ENCODE results near the gene TTC21A. TPM values are rescaled to one million over a fixed set of nuclear protein-coding genes. Genes with fewer than 3 reads are reported as not detected.

TTC21A gene
- total RNA-seq, 2 experiments from 2014 or later = 0.69 to 0.79 TPM

DNA sequence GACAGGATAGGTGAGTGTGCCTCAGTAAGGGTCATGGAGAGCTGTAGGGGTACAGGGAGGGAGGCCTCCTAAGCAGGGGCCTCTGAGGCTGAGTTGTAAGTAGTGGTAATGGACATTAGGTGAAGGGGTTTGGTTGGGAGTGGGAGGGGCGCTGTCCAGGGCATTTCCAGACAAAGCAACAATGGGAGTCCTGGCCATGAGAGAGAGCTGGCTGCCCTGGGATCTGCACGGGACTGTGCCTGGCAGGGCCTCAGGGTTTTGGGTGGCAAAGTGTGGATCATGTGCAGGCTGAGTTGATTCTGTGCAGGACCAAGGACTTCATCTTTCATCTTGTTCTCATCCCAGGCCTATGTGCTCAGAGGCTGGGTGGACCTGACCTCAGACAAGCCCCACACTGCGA lies 4.6 kb downstream of the TTC21A start:
- peaks cover 14% of the 10 kb centered on the region for H3K4me1 Mint-ChIP-seq (ENCODE audit: low read depth)
- H3K27me3 Mint-ChIP-seq = no peaks in the 10 kb centered on the region
- intact Hi-C loops (cut with micrococcal nuclease) = no loop called here
- H3K4me3 Mint-ChIP-seq = no peak overlapping the region
- ATAC-seq (no peak), DNase-seq (no peak)
- H3K27ac Mint-ChIP-seq = no peak overlapping the region
- ChIA-PET POLR2A (interaction anchor here (1.0 to 1.1 kb wide), 2 partner anchors 35 to 38 kb away, joined by 3 read pairs; no protein-coding TSS in a partner anchor), CTCF (no interaction called here)
- H3K9me3 Mint-ChIP-seq = no peaks in the 10 kb centered on the region
- TF ChIP-seq, protein P1, sequence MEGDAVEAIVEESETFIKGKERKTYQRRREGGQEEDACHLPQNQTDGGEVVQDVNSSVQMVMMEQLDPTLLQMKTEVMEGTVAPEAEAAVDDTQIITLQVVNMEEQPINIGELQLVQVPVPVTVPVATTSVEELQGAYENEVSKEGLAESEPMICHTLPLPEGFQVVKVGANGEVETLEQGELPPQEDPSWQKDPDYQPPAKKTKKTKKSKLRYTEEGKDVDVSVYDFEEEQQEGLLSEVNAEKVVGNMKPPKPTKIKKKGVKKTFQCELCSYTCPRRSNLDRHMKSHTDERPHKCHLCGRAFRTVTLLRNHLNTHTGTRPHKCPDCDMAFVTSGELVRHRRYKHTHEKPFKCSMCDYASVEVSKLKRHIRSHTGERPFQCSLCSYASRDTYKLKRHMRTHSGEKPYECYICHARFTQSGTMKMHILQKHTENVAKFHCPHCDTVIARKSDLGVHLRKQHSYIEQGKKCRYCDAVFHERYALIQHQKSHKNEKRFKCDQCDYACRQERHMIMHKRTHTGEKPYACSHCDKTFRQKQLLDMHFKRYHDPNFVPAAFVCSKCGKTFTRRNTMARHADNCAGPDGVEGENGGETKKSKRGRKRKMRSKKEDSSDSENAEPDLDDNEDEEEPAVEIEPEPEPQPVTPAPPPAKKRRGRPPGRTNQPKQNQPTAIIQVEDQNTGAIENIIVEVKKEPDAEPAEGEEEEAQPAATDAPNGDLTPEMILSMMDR (IDR thresholded peaks at IDR 0.05) = no peak
- H3K36me3 Mint-ChIP-seq (ENCODE audit: low read depth) = no peaks in the 10 kb centered on the region

DNA sequence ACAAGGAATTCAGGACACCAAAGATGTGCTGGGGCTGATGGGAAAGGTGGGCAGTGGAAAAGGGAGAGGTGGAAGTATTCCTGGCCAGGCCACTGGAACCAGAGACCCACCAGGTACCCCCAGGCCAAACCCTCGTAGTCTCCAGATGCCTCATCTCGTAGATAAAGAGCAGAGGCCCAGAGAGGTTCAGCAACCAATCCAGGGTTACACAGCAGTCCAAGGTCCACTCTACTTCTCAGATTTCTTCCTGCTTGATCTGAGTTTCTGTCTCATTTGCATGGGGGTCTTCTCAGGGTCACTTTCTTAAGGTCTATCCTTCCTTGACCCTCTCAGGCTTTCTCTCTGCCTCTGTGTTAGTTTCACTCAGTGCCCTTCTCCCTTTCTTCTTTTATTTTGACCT lies 5.1 kb downstream of the TTC21A start:
- TF ChIP-seq, protein P1 (IDR thresholded peaks at IDR 0.05) = no peak
- intact Hi-C loops (cut with micrococcal nuclease) = no loop called here
- DNase-seq = no peak
- POLR2A ChIA-PET = no interaction called here
- H3K4me3 Mint-ChIP-seq = no peak overlapping the region
- CTCF ChIA-PET = no interaction called here
- peaks cover 14% of the 10 kb centered on the region for H3K4me1 Mint-ChIP-seq (ENCODE audit: low read depth)
- H3K9me3 Mint-ChIP-seq = no peaks in the 10 kb centered on the region
- H3K36me3 Mint-ChIP-seq (ENCODE audit: low read depth) = no peaks in the 10 kb centered on the region
- no peak for ATAC-seq
- no peak overlapping the region for H3K27ac Mint-ChIP-seq
- no peaks in the 10 kb centered on the region for H3K27me3 Mint-ChIP-seq

DNA sequence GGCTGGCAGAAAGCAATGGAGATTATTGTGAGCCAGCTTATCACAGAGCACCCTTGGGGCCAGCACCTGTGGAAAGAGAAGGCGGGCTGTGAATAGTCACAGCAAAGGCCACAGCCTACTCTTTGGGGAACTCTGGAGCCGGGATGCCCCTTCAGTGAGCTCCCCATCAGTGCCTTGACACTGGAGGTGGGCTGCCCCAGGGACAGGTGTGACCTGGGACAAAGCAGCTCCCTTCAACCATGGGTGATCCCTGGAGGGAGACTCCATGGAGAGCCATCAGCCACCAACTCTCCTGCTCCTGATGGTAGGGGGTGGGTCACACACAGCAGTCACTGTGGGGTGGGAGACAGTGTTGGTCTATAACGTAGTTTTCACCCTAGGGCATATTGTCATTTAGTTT lies 5.8 kb downstream of the TTC21A start:
- Mint-ChIP-seq H3K27me3 (no peaks in the 10 kb centered on the region), H3K36me3 (ENCODE audit: low read depth) (no peaks in the 10 kb centered on the region), H3K9me3 (no peaks in the 10 kb centered on the region), H3K4me3 (no peak overlapping the region), H3K27ac (no peak overlapping the region), H3K4me1 (ENCODE audit: low read depth) (peaks cover 7% of the 10 kb centered on the region)
- ATAC-seq = no peak
- intact Hi-C loops (cut with micrococcal nuclease) = no loop called here
- no peak for DNase-seq
- POLR2A ChIA-PET = no interaction called here
- CTCF ChIA-PET = interaction anchor here (1.0 kb wide), 1 partner anchor 175 kb away, joined by 5 read pairs; no protein-coding TSS in a partner anchor
- TF ChIP-seq, protein P1 (IDR thresholded peaks at IDR 0.05) = no peak

DNA sequence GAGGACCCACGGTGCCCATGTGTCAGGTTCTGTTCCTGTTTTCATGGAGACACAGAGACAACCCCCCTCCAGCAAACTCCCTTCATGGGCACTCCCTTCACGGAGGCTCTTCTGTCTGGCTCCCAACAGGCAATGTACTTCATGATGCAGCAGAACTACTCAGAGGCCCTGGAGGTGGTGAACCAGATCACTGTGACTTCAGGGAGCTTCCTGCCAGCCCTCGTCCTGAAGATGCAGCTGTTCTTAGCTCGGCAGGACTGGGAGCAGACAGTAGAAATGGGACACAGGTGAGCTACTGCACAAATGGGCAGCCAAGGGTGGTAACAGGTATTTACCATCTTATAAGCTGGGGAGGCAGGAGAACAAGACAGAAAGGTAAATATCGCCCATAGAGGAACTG lies 7.0 kb downstream of the TTC21A start:
- intact Hi-C loops (cut with micrococcal nuclease) = no loop called here
- no peaks in the 10 kb centered on the region for H3K36me3 Mint-ChIP-seq (ENCODE audit: low read depth)
- no peak overlapping the region for H3K4me3 Mint-ChIP-seq
- ChIA-PET CTCF (interaction anchor here (1.3 kb wide), 2 partner anchors 76 to 174 kb away, joined by 3 read pairs; no protein-coding TSS in a partner anchor), POLR2A (no interaction called here)
- no peaks in the 10 kb centered on the region for H3K27me3 Mint-ChIP-seq
- no peaks in the 10 kb centered on the region for H3K9me3 Mint-ChIP-seq
- no peaks in the 10 kb centered on the region for H3K4me1 Mint-ChIP-seq (ENCODE audit: low read depth)
- no peak overlapping the region for H3K27ac Mint-ChIP-seq
- no peak for ATAC-seq
- TF ChIP-seq, protein P1 (IDR thresholded peaks at IDR 0.05) = no peak
- no peak for DNase-seq

DNA sequence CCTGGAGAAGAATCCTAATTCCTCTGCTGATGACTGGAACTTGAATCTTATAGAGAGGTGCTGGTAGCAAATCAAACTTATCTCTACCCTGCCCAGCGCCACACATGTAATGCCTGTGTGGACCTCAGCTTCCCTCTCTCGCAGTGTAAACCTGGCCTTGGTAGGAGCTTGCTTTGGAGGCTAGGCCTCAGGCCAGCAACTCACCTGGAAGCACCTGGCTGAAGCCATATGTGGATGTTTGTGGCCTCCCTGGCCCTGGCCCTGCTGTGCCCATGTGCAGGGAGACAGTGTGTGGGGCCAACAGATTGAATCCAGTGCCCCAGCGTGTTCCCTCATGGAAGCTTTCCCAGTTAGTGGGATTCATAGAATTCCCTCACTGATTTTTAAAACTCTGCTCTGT lies 8.4 kb downstream of the TTC21A start:
- Mint-ChIP-seq H3K27ac (no peak overlapping the region), H3K36me3 (ENCODE audit: low read depth) (no peaks in the 10 kb centered on the region), H3K9me3 (no peaks in the 10 kb centered on the region), H3K4me3 (no peak overlapping the region), H3K4me1 (ENCODE audit: low read depth) (no peaks in the 10 kb centered on the region), H3K27me3 (no peaks in the 10 kb centered on the region)
- DNase-seq (no peak), ATAC-seq (no peak)
- POLR2A ChIA-PET = interaction anchor here (1.0 to 1.3 kb wide), 2 partner anchors 8 to 25 kb away, joined by 3 read pairs; partner anchors contain the start of genes GORASP1 and TTC21A
- TF ChIP-seq, protein P1 (IDR thresholded peaks at IDR 0.05) = no peak
- intact Hi-C loops (cut with micrococcal nuclease) = no loop called here
- CTCF ChIA-PET = interaction anchor here (0.6 to 3.1 kb wide), 6 partner anchors 8 to 176 kb away, joined by 3 to 22 read pairs (median 4); partner anchors contain the start of genes GORASP1 and TTC21A

All from activated CD8-positive, alpha-beta T cell treated with anti-CD3 and anti-CD28 coated beads for 36 hours (primary cell).